ENCODE results near the gene VARS2. TPM values are rescaled to one million over a fixed set of nuclear protein-coding genes. Genes with fewer than 3 reads are reported as not detected.

The VARS2 gene
- total and polyA plus RNA-seq, 9 of the 15 experiments (the other 6 are each of a cell fraction or from before 2014, with no cell fraction given) = 1.6 to 53.6 (median 29.9) TPM

GRCh38 chr6:30864325-30864724, 49.7 kb upstream of the VARS2 start:
- FAIRE-seq = no peak
- CTCF ChIA-PET (ENCODE audit: low intra/inter-chr PET ratio) = no interaction called here
- H3K9me3 ChIP-seq (replicated peaks; ENCODE audit: control insufficient read depth, insufficient read depth, low read depth, low read length) = peaks cover 4% of the 10 kb centered on the region

More at GRCh38 chr6:30864325-30864724, 49.7 kb upstream of the VARS2 start:
- H3K27me3 ChIP-seq (ENCODE audit: control insufficient read depth in 2 of 2, insufficient read depth in 2 of 2, low read length in 2 of 2) = no peaks in the 10 kb centered on the region
- DNase-seq (ENCODE audit: extremely low read depth in 1 of 4, low spot score in 3 of 4) (peak in 1 of 4 experiments; percentile 6), ATAC-seq (no peak)
- in situ Hi-C loops (cut with MboI) = no loop called here
- H3K4me3 ChIP-seq = no peak overlapping the region
- no peak overlapping the region for H3K4me2 ChIP-seq (ENCODE audit: insufficient read depth, low read length)
- no peaks in the 10 kb centered on the region for H3K79me2 ChIP-seq (ENCODE audit: control insufficient read depth, insufficient read depth, low read length)
- TF ChIP-seq, protein P1, sequence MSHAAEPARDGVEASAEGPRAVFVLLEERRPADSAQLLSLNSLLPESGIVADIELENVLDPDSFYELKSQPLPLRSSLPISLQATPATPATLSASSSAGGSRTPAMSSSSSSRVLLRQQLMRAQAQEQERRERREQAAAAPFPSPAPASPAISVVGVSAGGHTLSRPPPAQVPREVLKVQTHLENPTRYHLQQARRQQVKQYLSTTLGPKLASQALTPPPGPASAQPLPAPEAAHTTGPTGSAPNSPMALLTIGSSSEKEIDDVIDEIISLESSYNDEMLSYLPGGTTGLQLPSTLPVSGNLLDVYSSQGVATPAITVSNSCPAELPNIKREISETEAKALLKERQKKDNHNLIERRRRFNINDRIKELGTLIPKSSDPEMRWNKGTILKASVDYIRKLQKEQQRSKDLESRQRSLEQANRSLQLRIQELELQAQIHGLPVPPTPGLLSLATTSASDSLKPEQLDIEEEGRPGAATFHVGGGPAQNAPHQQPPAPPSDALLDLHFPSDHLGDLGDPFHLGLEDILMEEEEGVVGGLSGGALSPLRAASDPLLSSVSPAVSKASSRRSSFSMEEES (CRISPR knock-in tag; IDR thresholded peaks at IDR 0.05) = peak; percentile 72
- TF ChIP-seq USF1 (CRISPR knock-in tag; IDR thresholded peaks at IDR 0.05) (peak; percentile 45; the same call in 1 of the 2 replicates), ZNF263 (CRISPR knock-in tag; IDR thresholded peaks at IDR 0.05; ENCODE audit: borderline replicate concordance) (peak; percentile 40; the same call in 1 of the 2 replicates), ZC3H11A (IDR thresholded peaks at IDR 0.05; ENCODE audit: low read depth, low read length) (no peak), TOE1 (IDR thresholded peaks at IDR 0.05; ENCODE audit: borderline replicate concordance) (0 out of 2 replicates have a peak, but pooled peaks have one; percentile 26), TOE1 (CRISPR knock-in tag; IDR thresholded peaks at IDR 0.05; ENCODE audit: borderline replicate concordance, low read depth) (no peak), XRCC5 (IDR thresholded peaks at IDR 0.05; ENCODE audit: low read depth, low read length) (no peak), ZNF764 (CRISPR knock-in tag; IDR thresholded peaks at IDR 0.05; ENCODE audit: low read depth) (no peak)
- 66% methylated on average over 4 of the region's 4 CpGs for WGBS (ENCODE audit: insufficient coverage, low coverage, missing lambda C conversion rate)
- no peak overlapping the region for H3K27ac ChIP-seq (ENCODE audit: extremely low read depth, low read depth, low read length)
- H3K4me1 ChIP-seq (replicated peaks in 1 of 2; ENCODE audit: control insufficient read depth in 2 of 2, insufficient read depth in 2 of 2, low read length in 2 of 2) = no peaks in the 10 kb centered on the region; a peak in 1 of 5 replicates
- H3K9ac ChIP-seq (ENCODE audit: insufficient read depth in 1 of 2, low read depth in 2 of 2, low read length in 2 of 2) = no peak overlapping the region
- BruUV-seq (replicated peaks) = no TSS peak
- H4K20me1 ChIP-seq (replicated peaks; ENCODE audit: control insufficient read depth, insufficient read depth, low read length) = no peaks in the 10 kb centered on the region
- no peak overlapping the region for H2AFZ ChIP-seq (ENCODE audit: low read depth, low read length)
- intact Hi-C loops (cut with micrococcal nuclease) = no loop called here
- H3K36me3 ChIP-seq (ENCODE audit: control insufficient read depth, insufficient read depth, low read length) = no peaks in the 10 kb centered on the region
- no peaks in the 10 kb centered on the region for H3K9me1 ChIP-seq (ENCODE audit: control insufficient read depth, insufficient read depth, low read length)
- POLR2A ChIA-PET = interaction anchor here (0.6 to 1.0 kb wide), 2 partner anchors 30 to 47 kb away, joined by 4 read pairs; no protein-coding TSS in a partner anchor

Data from K562 (cell line).